Right ventricle myocardium superior (tissue), 1 donor: ENCODE results near the gene HEATR3. TPM values are rescaled to one million over a fixed set of nuclear protein-coding genes. Genes with fewer than 3 reads are reported as not detected.

Experiments used
- ATAC-seq: fragments of 200-7000 bp; cut with Tn5 transposase; one replicate; pipeline ENCODE4 v1.9.1; 2020; ENCODE audit warnings: mild to moderate bottlenecking; ENCODE audit not compliant: poor library complexity
- DNase-seq: peaks from one replicate; pipeline ENCODE4 v3.0.0-alpha.2; 2020
- intact Hi-C: fragments of 100-400 bp; cut with DNase I; formaldehyde crosslinking; loops from one replicate; pipeline ENCODE4 v1.11.2; 2022
- total RNA-seq: library from RNA; stranded (reverse); fragmentation: NEBNext Ultra II Directional; extraction: Animal tissue kit (Norgen Biotek cat#: 25700); gene quantifications from one replicate; pipeline ENCODE4 v1.2.1, GENCODE V29; 2021
- donor health status: DM: no; HTN: yes; CAD: no; lungs with severe emphysema.

The HEATR3 gene
- total RNA-seq, 1 donor from 2014 or later: 9.9 TPM

- no peak for ATAC-seq
- intact Hi-C loops: no loop called here
- DNase-seq: no peak
These were observed 17.9 kb upstream of the HEATR3 start for GRCh38 chr16:50047864-50048263.

GRCh38 chr16:50050802-50051201 lies 15.0 kb upstream of the HEATR3 start:
- ATAC-seq: no peak
- DNase-seq: no peak
- intact Hi-C loops: no loop called here

GRCh38 chr16:50056226-50056625 lies 9.5 kb upstream of the HEATR3 start:
- DNase-seq (no peak), ATAC-seq (no peak)
- intact Hi-C loops: no loop called here

GRCh38 chr16:50058091-50058771 lies 7.5 kb upstream of the HEATR3 start:
- no peak for ATAC-seq
- intact Hi-C loops: no loop called here
- DNase-seq: no peak

GRCh38 chr16:50059111-50059510 lies 6.7 kb upstream of the HEATR3 start:
- DNase-seq (no peak), ATAC-seq (no peak)
- intact Hi-C loops: no loop called here

GRCh38 chr16:50059669-50060068 lies 6.1 kb upstream of the HEATR3 start:
- no peak for ATAC-seq
- intact Hi-C loops: no loop called here
- DNase-seq: no peak

GRCh38 chr16:50061326-50061725 lies 4.4 kb upstream of the HEATR3 start:
- DNase-seq: no peak
- ATAC-seq: no peak
- intact Hi-C loops: no loop called here

DNA sequence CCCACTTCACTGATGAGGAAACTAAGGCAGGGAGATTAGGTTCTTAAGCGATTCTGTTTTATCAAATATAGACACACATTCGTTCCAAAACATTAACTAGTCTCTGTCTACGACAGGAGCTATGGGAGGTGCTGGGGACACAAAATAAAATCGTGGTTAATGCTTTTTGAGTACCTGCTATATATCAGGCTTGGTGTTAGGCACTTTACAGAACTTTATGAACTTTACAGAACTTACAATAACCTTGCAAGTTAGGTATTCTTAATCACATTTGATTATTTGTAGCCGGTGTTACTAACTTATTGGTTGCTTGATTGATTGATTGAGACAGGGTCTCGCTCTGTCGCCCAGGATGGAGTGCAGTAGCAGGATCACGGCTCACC lies 538 bp upstream of the HEATR3 start:
- no peak for ATAC-seq
- intact Hi-C loops: loop anchor here (5.0 kb wide), 1 partner anchor 87 kb away; the partner anchor contains the start of gene TENT4B

DNA sequence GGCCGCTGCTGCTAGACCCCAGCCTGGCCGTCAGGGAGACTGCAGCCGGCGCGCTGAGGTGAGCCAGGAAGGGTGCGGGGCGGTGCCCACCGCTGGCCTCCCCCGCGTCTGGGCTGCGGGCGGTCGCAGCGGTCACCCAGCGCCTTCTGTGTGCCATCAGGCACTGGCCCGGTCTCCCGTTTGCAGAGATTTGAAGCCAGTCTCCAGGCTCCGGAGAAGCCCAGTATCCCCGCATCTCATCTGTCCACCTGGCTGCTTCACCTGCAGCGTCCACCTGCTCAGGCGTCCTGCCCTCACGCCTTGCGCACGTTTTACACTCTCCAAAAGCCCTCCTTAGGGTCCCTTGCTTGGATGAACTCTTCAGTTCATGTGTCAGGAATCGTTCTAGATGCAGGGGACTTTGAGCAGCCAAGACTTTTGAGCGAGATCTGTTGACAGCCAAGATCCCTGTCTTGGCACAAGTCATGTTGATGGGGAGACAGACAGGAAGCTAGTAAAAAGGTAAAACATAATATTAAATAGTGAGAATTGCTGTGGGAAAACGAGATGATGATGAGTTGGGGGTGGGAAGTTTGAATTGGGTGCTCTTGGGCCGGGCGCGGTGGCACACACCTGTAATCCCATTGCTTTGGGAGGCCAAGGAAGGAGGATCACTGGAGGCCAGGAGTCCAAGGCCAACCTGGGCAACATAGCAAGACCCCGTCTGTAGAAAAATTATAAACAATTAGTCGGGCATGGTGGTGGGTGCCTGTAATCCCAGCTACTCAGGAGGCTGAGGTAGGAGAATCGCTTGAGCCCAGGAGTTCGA lies 916 bp downstream of the HEATR3 start:
- intact Hi-C loops: loop anchor here (5.0 kb wide), 1 partner anchor 86 kb away; the partner anchor contains the start of gene TENT4B
- DNase-seq: no peak
- ATAC-seq: no peak

More for the DNA sequence above, 538 bp upstream of the HEATR3 start:
- no peak for DNase-seq

DNA sequence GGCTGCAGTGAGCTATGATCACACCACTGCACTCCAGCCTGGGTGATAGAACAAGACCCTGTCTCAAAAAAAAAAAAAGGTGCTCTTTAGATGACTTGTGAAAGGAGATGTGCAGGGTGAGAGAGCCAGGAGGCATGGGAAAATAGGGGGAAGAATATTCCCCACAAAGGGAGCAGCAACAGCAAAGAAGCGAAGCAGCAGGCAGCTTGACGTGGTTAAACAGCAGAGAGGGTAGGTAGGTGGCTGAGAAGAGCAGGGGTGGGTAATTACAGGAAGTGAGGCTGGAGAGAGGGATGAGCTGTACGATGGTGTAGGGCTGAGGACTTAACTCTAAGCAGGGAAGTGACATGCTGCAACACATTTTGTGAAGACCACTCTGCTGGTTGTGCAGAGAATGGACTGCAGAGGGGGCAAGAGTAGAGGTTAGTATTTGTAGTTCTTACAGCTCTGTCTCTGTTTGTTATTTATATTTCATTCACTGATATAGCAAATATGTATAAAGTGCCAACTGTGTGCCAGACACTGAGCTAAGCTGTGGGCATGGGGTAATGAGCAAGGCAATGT lies 1.6 kb downstream of the HEATR3 start:
- DNase-seq (no peak), ATAC-seq (no peak)
- intact Hi-C loops: loop anchor here (5.0 kb wide), 1 partner anchor 85 kb away; the partner anchor contains the start of gene TENT4B

DNA sequence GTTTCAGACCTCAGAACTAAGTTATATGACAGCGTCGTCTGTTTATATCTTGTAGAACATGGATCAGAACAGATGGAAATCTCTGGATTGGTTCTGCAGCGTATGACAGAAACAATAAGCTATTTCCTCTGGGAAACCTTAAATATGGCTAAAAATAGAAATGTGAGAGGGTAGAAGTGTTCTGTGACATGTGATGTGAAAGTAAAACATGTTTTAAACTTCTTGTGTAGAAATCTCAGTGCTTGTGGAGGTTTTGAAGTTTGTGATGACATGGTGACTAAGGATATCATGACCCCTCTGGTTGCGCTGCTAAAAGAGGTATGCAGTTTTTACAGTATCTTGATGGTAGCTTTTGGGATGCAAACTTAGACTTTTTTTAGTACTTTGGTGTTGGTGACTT lies 2.8 kb downstream of the HEATR3 start:
- no peak for DNase-seq
- intact Hi-C loops: loop anchor here (5.0 kb wide), 1 partner anchor 84 kb away; the partner anchor contains the start of gene TENT4B
- no peak for ATAC-seq

- intact Hi-C loops: loop anchor here (5.0 kb wide), 1 partner anchor 83 kb away; the partner anchor contains the start of gene TENT4B
- DNase-seq: no peak
- no peak for ATAC-seq
These were observed 3.3 kb downstream of the HEATR3 start for GRCh38 chr16:50069060-50069459.

- ATAC-seq: no peak
- no peak for DNase-seq
- intact Hi-C loops: no loop called here
These were observed 5.4 kb downstream of the HEATR3 start for GRCh38 chr16:50071075-50071671.

DNA sequence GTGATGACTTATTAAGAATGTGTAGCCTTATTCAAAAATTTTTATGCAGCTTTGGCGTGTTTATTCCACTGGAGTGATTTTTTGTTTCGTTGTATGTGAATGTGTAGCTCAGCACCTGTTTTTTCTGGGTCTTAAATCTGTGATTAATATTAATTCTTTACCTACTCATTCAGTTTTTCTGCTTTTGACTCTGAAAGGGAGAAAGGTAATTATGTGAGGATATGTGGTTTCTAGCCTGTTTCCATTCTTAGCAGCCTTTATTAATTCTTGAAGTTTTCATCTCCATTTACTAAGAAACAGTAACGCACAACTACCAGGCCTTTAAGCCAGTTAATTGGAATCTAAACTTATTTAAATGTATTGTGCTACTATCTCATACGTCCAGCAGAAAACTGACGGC lies 7.0 kb downstream of the HEATR3 start:
- intact Hi-C loops: no loop called here
- ATAC-seq: no peak
- no peak for DNase-seq

GRCh38 chr16:50079397-50080140 lies 13.8 kb downstream of the HEATR3 start:
- intact Hi-C loops: no loop called here
- DNase-seq (no peak), ATAC-seq (no peak)

DNA sequence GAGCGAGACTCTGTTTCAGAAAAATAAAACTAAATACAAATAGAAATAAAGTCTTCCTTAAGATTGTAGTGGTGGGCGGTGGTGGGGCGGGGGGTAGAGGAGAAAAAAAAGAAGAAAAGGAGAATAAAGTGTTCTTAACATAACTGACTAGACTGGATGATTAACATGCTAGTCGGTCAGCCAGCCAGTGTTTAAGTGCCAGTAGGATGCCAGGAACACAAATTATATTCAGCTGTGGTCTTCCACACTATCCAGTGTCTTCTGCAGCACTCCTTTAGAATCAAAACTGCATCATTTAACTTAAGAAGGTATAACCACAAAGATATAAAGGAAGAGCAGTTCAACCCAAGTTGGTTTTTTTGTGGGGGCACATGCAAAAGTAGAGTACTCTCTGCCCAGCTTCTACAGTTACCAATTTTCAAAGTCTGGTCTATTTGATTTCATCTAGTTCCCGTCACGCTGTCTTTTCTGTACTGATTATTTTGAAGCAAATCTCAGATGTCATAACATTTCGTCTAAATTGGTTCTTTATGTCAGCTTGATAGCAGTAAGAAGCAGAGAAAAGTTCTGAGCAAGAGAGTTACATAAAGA lies 15.8 kb downstream of the HEATR3 start:
- ATAC-seq (no peak), DNase-seq (no peak)
- intact Hi-C loops: no loop called here

- ATAC-seq (no peak), DNase-seq (no peak)
- intact Hi-C loops: no loop called here
These were observed 18.2 kb downstream of the HEATR3 start for GRCh38 chr16:50083996-50084395.

- ATAC-seq (no peak), DNase-seq (no peak)
- intact Hi-C loops: no loop called here
These were observed 20.4 kb downstream of the HEATR3 start for GRCh38 chr16:50086176-50086575.
